Measurements from ENCODE around the gene SLC22A1.

The SLC22A1 gene

DNA sequence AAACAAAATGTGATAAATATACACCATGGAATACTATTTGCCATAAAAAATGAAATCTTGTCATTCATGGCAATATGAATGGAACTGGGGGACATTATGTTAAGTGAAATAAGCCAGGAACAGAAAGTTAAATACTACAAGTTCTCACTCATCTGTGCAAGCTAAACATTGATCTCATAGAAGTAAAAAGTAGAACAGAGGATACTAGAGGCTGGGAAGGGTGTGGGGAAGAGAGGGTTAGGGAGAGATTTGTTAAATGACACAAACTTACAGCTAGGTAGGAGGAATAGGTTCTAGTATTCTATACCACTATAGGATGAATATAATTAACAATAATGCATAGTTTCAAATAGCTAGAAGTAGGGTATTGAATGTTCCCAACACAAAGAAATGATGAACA is 76.0 kb downstream of the SLC22A1 start:
- H3K4me3 ChIP-seq (ENCODE audit: low read depth, low read length): no peak overlapping the region
- TF ChIP-seq, protein P1, sequence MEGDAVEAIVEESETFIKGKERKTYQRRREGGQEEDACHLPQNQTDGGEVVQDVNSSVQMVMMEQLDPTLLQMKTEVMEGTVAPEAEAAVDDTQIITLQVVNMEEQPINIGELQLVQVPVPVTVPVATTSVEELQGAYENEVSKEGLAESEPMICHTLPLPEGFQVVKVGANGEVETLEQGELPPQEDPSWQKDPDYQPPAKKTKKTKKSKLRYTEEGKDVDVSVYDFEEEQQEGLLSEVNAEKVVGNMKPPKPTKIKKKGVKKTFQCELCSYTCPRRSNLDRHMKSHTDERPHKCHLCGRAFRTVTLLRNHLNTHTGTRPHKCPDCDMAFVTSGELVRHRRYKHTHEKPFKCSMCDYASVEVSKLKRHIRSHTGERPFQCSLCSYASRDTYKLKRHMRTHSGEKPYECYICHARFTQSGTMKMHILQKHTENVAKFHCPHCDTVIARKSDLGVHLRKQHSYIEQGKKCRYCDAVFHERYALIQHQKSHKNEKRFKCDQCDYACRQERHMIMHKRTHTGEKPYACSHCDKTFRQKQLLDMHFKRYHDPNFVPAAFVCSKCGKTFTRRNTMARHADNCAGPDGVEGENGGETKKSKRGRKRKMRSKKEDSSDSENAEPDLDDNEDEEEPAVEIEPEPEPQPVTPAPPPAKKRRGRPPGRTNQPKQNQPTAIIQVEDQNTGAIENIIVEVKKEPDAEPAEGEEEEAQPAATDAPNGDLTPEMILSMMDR (IDR thresholded peaks at IDR 0.05; ENCODE audit: low read depth, low read length, missing control alignments): no peak
- in situ Hi-C loops (cut with HindIII; ENCODE audit: low sequenced_read_pairs): no loop called here
- DNase-seq (ENCODE audit: low read depth): no peak

DNA sequence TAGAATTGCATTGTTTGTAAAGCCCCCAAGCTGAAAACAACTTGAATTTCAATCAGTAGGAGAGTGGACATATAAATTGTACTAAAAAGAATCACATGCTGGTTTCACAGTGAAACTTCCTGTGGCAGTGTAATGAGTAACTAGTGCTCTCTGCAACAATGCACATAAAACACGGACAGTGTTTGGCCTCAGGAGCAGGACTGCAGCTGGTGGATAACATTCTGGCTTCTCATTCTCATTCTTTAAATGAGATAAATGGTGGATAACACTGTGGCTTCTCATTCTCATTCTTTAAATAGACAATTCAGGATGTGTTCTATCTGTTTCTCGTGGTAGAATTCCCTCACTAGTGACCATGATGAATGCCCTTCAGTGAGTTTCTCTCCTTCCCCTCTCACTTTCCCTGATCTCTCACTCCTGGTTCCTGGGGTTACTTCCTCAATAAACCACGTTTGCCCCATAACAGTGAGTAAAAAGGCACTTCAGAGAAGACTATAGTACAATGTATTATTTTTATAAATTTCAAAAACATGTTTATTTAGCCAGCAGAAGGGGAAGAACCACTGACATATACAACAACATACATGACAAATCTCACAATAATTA is 77.1 kb downstream of the SLC22A1 start:
- in situ Hi-C loops (cut with HindIII; ENCODE audit: low sequenced_read_pairs): no loop called here
- DNase-seq (ENCODE audit: low read depth): no peak
- H3K4me3 ChIP-seq (ENCODE audit: low read depth, low read length): no peak overlapping the region
- TF ChIP-seq, protein P1 (IDR thresholded peaks at IDR 0.05; ENCODE audit: low read depth, low read length, missing control alignments): no peak

DNA sequence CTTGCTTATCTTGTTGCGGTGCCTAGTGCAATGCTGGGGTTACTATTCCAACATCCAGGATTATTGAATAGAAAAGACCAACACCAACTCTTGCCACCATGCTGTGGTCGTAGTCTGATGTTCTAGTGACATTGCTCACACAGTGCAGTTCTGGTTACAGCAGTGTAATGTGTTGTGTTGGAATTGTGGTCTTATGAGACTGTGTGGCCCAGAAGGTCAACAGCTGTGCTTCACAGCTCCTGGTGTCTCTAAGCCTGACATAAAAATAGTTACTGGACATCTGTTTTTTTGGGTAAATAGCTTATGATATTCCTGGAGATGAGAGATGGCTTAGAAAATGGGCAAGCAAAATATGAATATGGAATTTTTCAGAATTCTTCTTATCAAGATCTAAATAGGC is 79.4 kb downstream of the SLC22A1 start:
- H3K4me3 ChIP-seq (ENCODE audit: low read depth, low read length): no peak overlapping the region
- in situ Hi-C loops (cut with HindIII; ENCODE audit: low sequenced_read_pairs): no loop called here
- DNase-seq (ENCODE audit: low read depth): no peak
- TF ChIP-seq, protein P1 (IDR thresholded peaks at IDR 0.05; ENCODE audit: low read depth, low read length, missing control alignments): no peak

DNA sequence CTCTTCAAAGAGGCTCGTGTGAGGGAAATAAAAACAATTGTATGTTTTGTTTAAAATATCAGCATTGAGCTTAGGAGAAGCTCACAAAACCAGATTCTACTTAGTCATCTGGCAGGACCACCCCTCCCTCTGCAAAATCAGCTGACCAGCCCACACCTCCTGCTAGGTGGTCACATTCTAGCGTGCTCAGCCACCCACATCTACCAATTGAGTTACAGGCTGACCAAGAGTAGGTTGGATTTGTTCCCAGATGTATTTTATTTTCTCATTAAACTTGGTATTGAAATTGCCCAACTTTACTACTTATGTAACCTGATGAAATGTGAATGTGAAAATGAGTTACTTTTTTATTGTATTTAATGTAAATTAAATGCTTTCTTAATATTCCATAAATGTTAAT is 80.8 kb downstream of the SLC22A1 start:
- TF ChIP-seq, protein P1 (IDR thresholded peaks at IDR 0.05; ENCODE audit: low read depth, low read length, missing control alignments): no peak
- DNase-seq (ENCODE audit: low read depth): no peak
- in situ Hi-C loops (cut with HindIII; ENCODE audit: low sequenced_read_pairs): no loop called here
- H3K4me3 ChIP-seq (ENCODE audit: low read depth, low read length): no peak overlapping the region

DNA sequence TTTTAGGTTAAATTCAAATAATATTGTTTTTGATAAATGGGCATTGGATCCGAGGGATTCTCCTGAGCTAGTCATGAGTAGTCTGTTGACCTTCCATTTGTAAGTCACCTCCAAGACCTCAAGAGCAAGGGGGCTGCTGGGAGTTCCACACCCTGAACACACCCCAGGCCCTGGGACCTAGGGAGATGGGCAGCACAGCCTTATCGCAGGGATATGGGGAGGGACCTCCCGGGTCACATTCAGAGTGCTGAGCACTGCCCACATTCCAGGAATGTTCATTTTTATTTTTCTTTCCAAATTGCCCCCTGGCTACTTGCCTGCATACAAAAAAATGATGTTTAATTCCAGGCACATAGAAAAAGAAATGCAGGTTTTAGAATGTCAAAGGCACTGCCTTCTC is 81.5 kb downstream of the SLC22A1 start:
- no peak for DNase-seq (ENCODE audit: low read depth)
- in situ Hi-C loops (cut with HindIII; ENCODE audit: low sequenced_read_pairs): no loop called here
- H3K4me3 ChIP-seq (ENCODE audit: low read depth, low read length): no peak overlapping the region
- TF ChIP-seq, protein P1 (IDR thresholded peaks at IDR 0.05; ENCODE audit: low read depth, low read length, missing control alignments): no peak

DNA sequence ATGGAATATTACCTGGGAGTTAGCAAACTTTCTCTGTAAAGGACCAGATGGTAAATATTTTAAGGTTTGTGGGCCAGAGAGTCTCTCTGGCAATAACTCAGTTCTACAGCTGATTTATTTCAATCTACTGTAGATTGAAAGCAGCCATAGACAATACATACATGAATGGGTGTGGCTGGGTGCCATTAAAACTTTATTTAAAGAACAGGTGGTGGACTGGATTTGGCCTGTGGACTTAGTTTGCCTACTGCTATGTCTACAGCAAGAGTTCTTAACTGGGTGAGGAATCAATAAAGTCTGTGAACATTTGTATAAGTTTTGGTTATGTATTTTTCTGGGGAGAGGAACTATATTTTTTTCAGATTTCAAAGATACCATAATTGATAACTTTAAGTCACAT is 81.9 kb downstream of the SLC22A1 start:
- TF ChIP-seq, protein P1 (IDR thresholded peaks at IDR 0.05; ENCODE audit: low read depth, low read length, missing control alignments): no peak
- no peak for DNase-seq (ENCODE audit: low read depth)
- in situ Hi-C loops (cut with HindIII; ENCODE audit: low sequenced_read_pairs): no loop called here
- no peak overlapping the region for H3K4me3 ChIP-seq (ENCODE audit: low read depth, low read length)

All from astrocyte of the cerebellum (primary cell).